Panc1 (cell line): ENCODE measurements around the gene ELFN1. TPM values are rescaled to one million over a fixed set of nuclear protein-coding genes. Genes with fewer than 3 reads are reported as not detected.

Experiments
- ATAC-seq: fragments of 200-7000 bp; cut with Tn5 transposase; 2 replicates; pipeline ENCODE4 v1.9.1; 2020; ENCODE audit warnings: mild to moderate bottlenecking, moderate library complexity
- BruUV-seq: library from RNA; stranded (reverse); fragments of 400-500 nt; replicated peaks from 2 replicates; lab custom pipeline; 2021; lab: Mats Ljungman, UMichigan
- CTCF ChIA-PET: fragments of 300-600 bp; sonication (Branson Sonifier 250); formaldehyde crosslinking; loops from one replicate; lab custom pipeline; 2022; ENCODE audit warnings: antibody characterized with exemption; lab: Charles Lee
- POLR2A ChIA-PET: fragments of 300-600 bp; sonication (Branson Sonifier 250); formaldehyde crosslinking; loops from one replicate; lab custom pipeline; 2022; ENCODE audit warnings: antibody characterized with exemption; lab: Charles Lee
- DNase-seq: peaks from one replicate; pipeline ENCODE4 v3.0.0-alpha.2; 2010; ENCODE audit warnings: low read depth, low spot score
- H3K27ac ChIP-seq: 2 replicates; pipeline ENCODE4 v1.5.1; 2011; ENCODE audit warnings: mild to moderate bottlenecking, low read length, inconsistent platforms
- H3K27me3 ChIP-seq: fragments of 200-500 bp; sonication (Bioruptor generic); 2 replicates; pipeline ENCODE4 v1.6.0; 2014; ENCODE audit warnings: low read length, inconsistent platforms; ENCODE audit not compliant: control insufficient read depth, insufficient read depth
- H3K36me3 ChIP-seq: fragments of 200-500 bp; sonication (Bioruptor generic); 2 replicates; pipeline ENCODE4 v1.5.1; 2014; ENCODE audit warnings: inconsistent platforms, mild to moderate bottlenecking, low read length, moderate library complexity; ENCODE audit not compliant: control insufficient read depth, insufficient read depth
- H3K4me1 ChIP-seq: 2 replicates; pipeline ENCODE4 v1.5.1; 2011; ENCODE audit warnings: inconsistent platforms, mild to moderate bottlenecking, low read length, moderate library complexity; ENCODE audit not compliant: control insufficient read depth, insufficient read depth
- H3K4me3 ChIP-seq, 2 experiments: 2 replicates each; pipeline ENCODE4 v1.5.1; 2011 to 2012; ENCODE audit warnings: low read depth in 2 of 2, low read length in 2 of 2, mild to moderate bottlenecking in 2 of 2, inconsistent platforms in 1 of 2, moderate library complexity in 1 of 2
- H3K9me3 ChIP-seq: fragments of 200-500 bp; sonication (Bioruptor generic); 2 replicates; pipeline ENCODE4 v1.5.1; 2014; ENCODE audit warnings: low read depth, mild to moderate bottlenecking, inconsistent platforms, low read length, moderate library complexity; ENCODE audit not compliant: control insufficient read depth, insufficient read depth
- POLR2AphosphoS5 ChIP-seq: IDR thresholded peaks from 2 replicates; pipeline ENCODE4 v1.6.1; 2012; ENCODE audit warnings: mild to moderate bottlenecking, low read depth, low read length, moderate library complexity
- SIN3A ChIP-seq: IDR thresholded peaks from 2 replicates; pipeline ENCODE4 v1.6.1; 2012; ENCODE audit warnings: low read depth, mild to moderate bottlenecking, low read length, moderate library complexity, borderline replicate concordance; ENCODE audit not compliant: insufficient read depth
- TCF7L2 ChIP-seq: IDR thresholded peaks from 2 replicates; pipeline ENCODE4 v1.6.1; 2011; ENCODE audit warnings: mild to moderate bottlenecking, low read depth, low read length, inconsistent platforms
- in situ Hi-C: cut with HindIII; loops from 2 replicates; pipeline ENCODE4 v1.10.0; 2016; ENCODE audit warnings: low sequenced_read_pairs, low pct_unique_long_range_greater_than_20kb
- intact Hi-C: fragments of 100-400 bp; cut with micrococcal nuclease; formaldehyde crosslinking; loops from one replicate; pipeline ENCODE4 v1.10.0; 2022; ENCODE audit not compliant: unreplicated experiment
- total RNA-seq: library from RNA; stranded (reverse); gene quantifications from one replicate; pipeline ENCODE4 v1.2.1, GENCODE V29; 2021; ENCODE audit not compliant: unreplicated experiment
- TF ChIP-seq, protein P1 (sequence below), 2 experiments: IDR thresholded peaks; 2 replicates each; pipeline ENCODE4 v1.6.1; 2011 to 2012; ENCODE audit warnings: low read depth in 2 of 2, control low read depth in 1 of 2, low read length in 1 of 2, mild to moderate bottlenecking in 1 of 2, moderate library complexity in 1 of 2; ENCODE audit not compliant: insufficient read depth in 1 of 2
- TF ChIP-seq, protein P2 (sequence below): fragments of 450-650 bp; IDR thresholded peaks from 2 replicates; pipeline ENCODE4 v1.5.1; 2017; ENCODE audit warnings: mild to moderate bottlenecking

ELFN1 gene
- total RNA-seq, 1 experiment from 2014 or later, result 39.0 TPM

DNA sequence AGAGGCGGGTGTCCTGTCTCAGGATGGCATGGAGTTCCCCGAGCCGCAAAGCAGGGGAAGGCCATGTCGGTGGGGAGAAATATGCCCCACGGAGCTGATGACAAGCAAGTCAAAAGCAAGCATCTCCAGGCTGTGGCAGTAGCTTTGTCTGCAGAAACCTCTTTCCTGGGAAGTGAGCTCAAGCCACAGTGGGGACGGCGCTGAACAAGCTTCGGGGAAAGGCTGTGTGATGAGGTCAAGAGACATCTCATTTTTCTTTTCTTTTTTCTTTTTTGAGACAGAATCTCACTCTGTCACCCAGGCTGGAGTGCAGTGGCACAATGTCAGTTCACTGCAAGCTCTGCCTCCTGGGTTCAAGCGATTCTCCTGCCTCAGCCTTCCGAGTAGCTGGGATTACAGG, 62.6 kb downstream of the ELFN1 start:
- Histone ChIP-seq H3K36me3 (no peaks in the 10 kb centered on the region), H3K9me3 (peaks cover 11% of the 10 kb centered on the region), H3K27me3 (no peaks in the 10 kb centered on the region), H3K4me3 (no peak overlapping the region), H3K4me1 (no peaks in the 10 kb centered on the region), H3K27ac (no peak overlapping the region)
- ATAC-seq (no peak), DNase-seq (no peak)
- ChIA-PET CTCF (interaction anchor here (0.6 kb wide), 1 partner anchor 137 kb away, joined by 3 read pairs; no protein-coding TSS in a partner anchor), POLR2A (no interaction called here)
- no peak for TF ChIP-seq POLR2AphosphoS5
- TF ChIP-seq, protein P1, sequence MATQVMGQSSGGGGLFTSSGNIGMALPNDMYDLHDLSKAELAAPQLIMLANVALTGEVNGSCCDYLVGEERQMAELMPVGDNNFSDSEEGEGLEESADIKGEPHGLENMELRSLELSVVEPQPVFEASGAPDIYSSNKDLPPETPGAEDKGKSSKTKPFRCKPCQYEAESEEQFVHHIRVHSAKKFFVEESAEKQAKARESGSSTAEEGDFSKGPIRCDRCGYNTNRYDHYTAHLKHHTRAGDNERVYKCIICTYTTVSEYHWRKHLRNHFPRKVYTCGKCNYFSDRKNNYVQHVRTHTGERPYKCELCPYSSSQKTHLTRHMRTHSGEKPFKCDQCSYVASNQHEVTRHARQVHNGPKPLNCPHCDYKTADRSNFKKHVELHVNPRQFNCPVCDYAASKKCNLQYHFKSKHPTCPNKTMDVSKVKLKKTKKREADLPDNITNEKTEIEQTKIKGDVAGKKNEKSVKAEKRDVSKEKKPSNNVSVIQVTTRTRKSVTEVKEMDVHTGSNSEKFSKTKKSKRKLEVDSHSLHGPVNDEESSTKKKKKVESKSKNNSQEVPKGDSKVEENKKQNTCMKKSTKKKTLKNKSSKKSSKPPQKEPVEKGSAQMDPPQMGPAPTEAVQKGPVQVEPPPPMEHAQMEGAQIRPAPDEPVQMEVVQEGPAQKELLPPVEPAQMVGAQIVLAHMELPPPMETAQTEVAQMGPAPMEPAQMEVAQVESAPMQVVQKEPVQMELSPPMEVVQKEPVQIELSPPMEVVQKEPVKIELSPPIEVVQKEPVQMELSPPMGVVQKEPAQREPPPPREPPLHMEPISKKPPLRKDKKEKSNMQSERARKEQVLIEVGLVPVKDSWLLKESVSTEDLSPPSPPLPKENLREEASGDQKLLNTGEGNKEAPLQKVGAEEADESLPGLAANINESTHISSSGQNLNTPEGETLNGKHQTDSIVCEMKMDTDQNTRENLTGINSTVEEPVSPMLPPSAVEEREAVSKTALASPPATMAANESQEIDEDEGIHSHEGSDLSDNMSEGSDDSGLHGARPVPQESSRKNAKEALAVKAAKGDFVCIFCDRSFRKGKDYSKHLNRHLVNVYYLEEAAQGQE (IDR thresholded peaks at IDR 0.05; ENCODE audit: insufficient read depth in 1 of 2, low read depth in 2 of 2, low read length in 1 of 2), result no peak
- TF ChIP-seq SIN3A, result no peak
- TF ChIP-seq, protein P2, sequence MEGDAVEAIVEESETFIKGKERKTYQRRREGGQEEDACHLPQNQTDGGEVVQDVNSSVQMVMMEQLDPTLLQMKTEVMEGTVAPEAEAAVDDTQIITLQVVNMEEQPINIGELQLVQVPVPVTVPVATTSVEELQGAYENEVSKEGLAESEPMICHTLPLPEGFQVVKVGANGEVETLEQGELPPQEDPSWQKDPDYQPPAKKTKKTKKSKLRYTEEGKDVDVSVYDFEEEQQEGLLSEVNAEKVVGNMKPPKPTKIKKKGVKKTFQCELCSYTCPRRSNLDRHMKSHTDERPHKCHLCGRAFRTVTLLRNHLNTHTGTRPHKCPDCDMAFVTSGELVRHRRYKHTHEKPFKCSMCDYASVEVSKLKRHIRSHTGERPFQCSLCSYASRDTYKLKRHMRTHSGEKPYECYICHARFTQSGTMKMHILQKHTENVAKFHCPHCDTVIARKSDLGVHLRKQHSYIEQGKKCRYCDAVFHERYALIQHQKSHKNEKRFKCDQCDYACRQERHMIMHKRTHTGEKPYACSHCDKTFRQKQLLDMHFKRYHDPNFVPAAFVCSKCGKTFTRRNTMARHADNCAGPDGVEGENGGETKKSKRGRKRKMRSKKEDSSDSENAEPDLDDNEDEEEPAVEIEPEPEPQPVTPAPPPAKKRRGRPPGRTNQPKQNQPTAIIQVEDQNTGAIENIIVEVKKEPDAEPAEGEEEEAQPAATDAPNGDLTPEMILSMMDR, result no peak
- TF ChIP-seq TCF7L2, result no peak
- in situ Hi-C loops, result no loop called here
- intact Hi-C loops, result no loop called here
- no TSS peak for BruUV-seq

DNA sequence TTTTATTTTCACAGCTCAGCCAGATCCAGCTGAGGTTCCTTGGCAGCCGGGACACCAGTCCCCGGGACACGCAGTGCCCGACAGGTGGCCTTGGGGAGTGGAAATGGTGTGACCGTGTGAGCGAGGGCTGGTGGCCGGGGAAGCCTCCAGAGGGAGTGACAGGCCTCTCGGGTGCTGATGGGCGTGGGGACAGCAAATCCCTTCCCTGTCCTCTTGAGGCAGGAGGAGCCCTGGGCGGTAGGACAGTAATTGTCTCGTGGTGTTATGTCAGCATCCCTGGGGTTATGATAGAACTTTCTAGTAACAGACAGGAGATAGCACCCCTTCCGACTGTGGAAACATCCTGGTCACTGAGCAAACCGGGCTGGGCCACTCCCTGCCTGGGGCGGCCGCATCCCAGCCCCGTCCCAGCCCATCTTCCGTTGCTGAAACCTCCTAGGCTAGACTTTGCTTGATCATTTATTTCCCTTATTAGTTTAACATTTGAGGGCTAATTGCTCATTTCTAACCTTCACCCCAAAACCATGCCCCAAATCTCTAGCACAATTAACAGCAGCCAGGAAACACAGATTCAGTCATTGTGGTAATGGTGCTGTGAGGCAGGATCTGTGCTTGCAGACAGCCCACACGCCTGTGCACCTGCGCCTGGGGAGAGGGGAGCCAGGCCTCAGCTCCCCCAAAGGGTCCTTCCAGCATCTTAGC, 63.3 kb downstream of the ELFN1 start:
- Histone ChIP-seq H3K27ac (no peak overlapping the region), H3K27me3 (no peaks in the 10 kb centered on the region), H3K9me3 (peaks cover 11% of the 10 kb centered on the region), H3K36me3 (no peaks in the 10 kb centered on the region), H3K4me1 (no peaks in the 10 kb centered on the region), H3K4me3 (no peak overlapping the region)
- DNase-seq (no peak), ATAC-seq (no peak)
- CTCF ChIA-PET, result no interaction called here
- no TSS peak for BruUV-seq
- TF ChIP-seq SIN3A (no peak), TCF7L2 (no peak), POLR2AphosphoS5 (no peak)
- TF ChIP-seq, protein P1 (IDR thresholded peaks at IDR 0.05; ENCODE audit: insufficient read depth in 1 of 2, low read depth in 2 of 2, low read length in 1 of 2), result no peak
- TF ChIP-seq, protein P2, result no peak
- in situ Hi-C loops, result no loop called here
- intact Hi-C loops, result no loop called here
- POLR2A ChIA-PET, result no interaction called here
